ENCODE measurements around the gene MICALL1. TPM values are rescaled to one million over a fixed set of nuclear protein-coding genes. Genes with fewer than 3 reads are reported as not detected.
"Not testable (repeated sequence)": the region's sequence is repeated elsewhere in the genome, so short reads cannot be mapped to it uniquely, and the experiment has no call there.

MICALL1 gene
- total RNA-seq, 2 donors from 2014 or later: 26.6 to 32.6 TPM

GRCh38 chr22:37925330-37925729, 19.2 kb downstream of the MICALL1 start:
- ATAC-seq (no peak), DNase-seq (no peak)
- intact Hi-C loops (cut with DNase I, micrococcal nuclease): no loop called here

GRCh38 chr22:37925767-37926166, 19.7 kb downstream of the MICALL1 start:
- DNase-seq (no peak), ATAC-seq (no peak)
- intact Hi-C loops (cut with DNase I, micrococcal nuclease): no loop called here

GRCh38 chr22:37926358-37926757, 20.3 kb downstream of the MICALL1 start:
- intact Hi-C loops (cut with DNase I, micrococcal nuclease): no loop called here
- no peak for DNase-seq
- ATAC-seq: no peak

GRCh38 chr22:37926771-37927636, 20.9 kb downstream of the MICALL1 start:
- DNase-seq (no peak), ATAC-seq (no peak)
- intact Hi-C loops (cut with DNase I, micrococcal nuclease): no loop called here

- intact Hi-C loops (cut with DNase I, micrococcal nuclease): no loop called here
- DNase-seq (no peak), ATAC-seq (no peak)
Measured at GRCh38 chr22:37927637-37927936, 21.5 kb downstream of the MICALL1 start.

GRCh38 chr22:37929390-37929789, 23.3 kb downstream of the MICALL1 start:
- ATAC-seq (no peak), DNase-seq (no peak)
- intact Hi-C loops (cut with DNase I, micrococcal nuclease): no loop called here

GRCh38 chr22:37930270-37930951, 24.3 kb downstream of the MICALL1 start:
- ATAC-seq (no peak), DNase-seq (no peak)
- intact Hi-C loops (cut with DNase I, micrococcal nuclease): no loop called here

GRCh38 chr22:37930952-37931440, 24.9 kb downstream of the MICALL1 start:
- DNase-seq (no peak), ATAC-seq (no peak)
- intact Hi-C loops (cut with DNase I, micrococcal nuclease): no loop called here

- no peak for DNase-seq
- ATAC-seq: no peak
- intact Hi-C loops (cut with DNase I, micrococcal nuclease): no loop called here
Measured at GRCh38 chr22:37931893-37932389, 25.8 kb downstream of the MICALL1 start.

- no peak for ATAC-seq
- intact Hi-C loops (cut with DNase I, micrococcal nuclease): no loop called here
Measured at GRCh38 chr22:37932401-37932800, 26.3 kb downstream of the MICALL1 start.

GRCh38 chr22:37932821-37933578, 26.9 kb downstream of the MICALL1 start:
- ATAC-seq (no peak), DNase-seq (peak in 1 of 2 donors; percentile 24)
- intact Hi-C loops (cut with DNase I, micrococcal nuclease): no loop called here

More at GRCh38 chr22:37932401-37932800, 26.3 kb downstream of the MICALL1 start:
- no peak for DNase-seq

- ATAC-seq (peak; percentile 98), DNase-seq (peak; percentile 86 to 93)
- intact Hi-C loops (cut with DNase I, micrococcal nuclease): no loop called here
Measured at GRCh38 chr22:37933711-37934376, 27.7 kb downstream of the MICALL1 start.

GRCh38 chr22:37940698-37941376, 34.7 kb downstream of the MICALL1 start:
- intact Hi-C loops (cut with DNase I, micrococcal nuclease): no loop called here
- ATAC-seq (no peak), DNase-seq (no peak)

GRCh38 chr22:37942133-37942532, 36.0 kb downstream of the MICALL1 start:
- intact Hi-C loops (cut with DNase I, micrococcal nuclease): no loop called here
- DNase-seq (no peak), ATAC-seq (no peak)

GRCh38 chr22:37943136-37943824, 37.2 kb downstream of the MICALL1 start:
- intact Hi-C loops (cut with DNase I, micrococcal nuclease): no loop called here
- ATAC-seq: no peak

GRCh38 chr22:37943825-37944198, 37.7 kb downstream of the MICALL1 start:
- DNase-seq (no peak), ATAC-seq (peak; percentile 16)
- intact Hi-C loops (cut with DNase I, micrococcal nuclease): no loop called here

More at GRCh38 chr22:37943136-37943824, 37.2 kb downstream of the MICALL1 start:
- DNase-seq: no peak

- ATAC-seq; DNase-seq; intact Hi-C loops (cut with DNase I, micrococcal nuclease): not testable (repeated sequence)
Measured at GRCh38 chr22:37944423-37944822, 38.3 kb downstream of the MICALL1 start.
